Chondrocyte (in vitro differentiated cells): ENCODE results near the gene CRYBG3. TPM values are rescaled to one million over a fixed set of nuclear protein-coding genes. Genes with fewer than 3 reads are reported as not detected.

Experiments used
- DNase-seq: peaks from one replicate; pipeline ENCODE4 v3.0.0; 2021; ENCODE audit warnings: mixed read lengths, low spot score
- H3K27ac Mint-ChIP-seq: one replicate; pipeline ENCODE4 v1.8.0; 2021; ENCODE audit warnings: mild to moderate bottlenecking, moderate library complexity, mixed read lengths; ENCODE audit not compliant: unreplicated experiment
- H3K27me3 Mint-ChIP-seq: 2 replicates; pipeline ENCODE4 v1.8.0; 2021; ENCODE audit warnings: low read depth, mixed read lengths
- H3K36me3 Mint-ChIP-seq: 2 replicates; pipeline ENCODE4 v1.8.0; 2021; ENCODE audit warnings: low read depth, mixed read lengths
- H3K4me1 Mint-ChIP-seq: 2 replicates; pipeline ENCODE4 v1.8.0; 2021; ENCODE audit warnings: low read depth, mild to moderate bottlenecking, mixed read lengths
- H3K4me3 Mint-ChIP-seq: one replicate; pipeline ENCODE4 v1.8.0; 2021; ENCODE audit warnings: mild to moderate bottlenecking, moderate library complexity, mixed read lengths; ENCODE audit not compliant: unreplicated experiment
- H3K9me3 Mint-ChIP-seq: 2 replicates; pipeline ENCODE4 v1.8.0; 2021; ENCODE audit warnings: low read depth, mixed read lengths
- total RNA-seq: library from RNA; stranded (reverse); gene quantifications from 3 replicates; pipeline ENCODE4 v1.2.1, GENCODE V29; 2021
- TF ChIP-seq, protein P1 (sequence below): fragments of 200-600 bp; sonication (generic); IDR thresholded peaks from 2 replicates; pipeline ENCODE4 v1.5.0; 2021; ENCODE audit warnings: antibody characterized with exemption, mild to moderate bottlenecking, moderate library complexity

The CRYBG3 gene
- total RNA-seq, 1 donor from 2014 or later, result 15.5 TPM

DNA sequence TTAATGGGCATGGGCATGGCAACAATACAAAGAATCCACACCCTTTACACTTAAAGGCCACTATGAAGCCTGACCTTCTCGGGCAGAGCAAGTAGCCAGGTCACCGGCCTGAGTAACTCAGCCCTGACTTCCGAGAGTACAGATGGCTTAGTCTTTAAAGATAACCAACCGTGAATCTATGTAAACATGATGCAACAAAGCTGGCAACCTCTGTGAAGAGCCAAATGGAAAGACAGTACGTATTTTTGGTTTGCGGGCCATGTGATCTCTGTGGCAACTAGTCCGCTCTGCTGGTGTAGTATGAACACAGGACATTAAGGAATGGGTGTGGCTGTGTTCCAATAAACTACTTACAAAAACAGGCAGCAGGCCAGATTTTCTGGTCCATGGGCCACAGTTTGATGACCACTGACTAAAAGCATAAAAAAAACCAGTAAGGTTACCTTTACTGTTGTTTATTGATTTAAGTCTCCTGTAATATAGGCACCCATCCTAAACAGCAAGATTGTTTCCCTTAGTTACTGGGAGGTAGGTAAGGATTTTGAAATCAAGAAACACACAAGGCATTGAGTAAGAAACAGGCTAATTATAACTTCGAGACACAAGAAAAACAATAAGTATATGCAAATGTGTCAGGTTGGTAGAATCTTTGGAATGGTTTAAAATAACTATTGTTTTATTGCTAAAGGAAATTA lies 136.0 kb downstream of the CRYBG3 start:
- Mint-ChIP-seq H3K27ac (no peak overlapping the region), H3K27me3 (no peaks in the 10 kb centered on the region), H3K9me3 (no peaks in the 10 kb centered on the region), H3K4me1 (peaks cover 13% of the 10 kb centered on the region), H3K4me3 (no peak overlapping the region), H3K36me3 (peaks cover 21% of the 10 kb centered on the region)
- DNase-seq, result no peak
- TF ChIP-seq, protein P1, sequence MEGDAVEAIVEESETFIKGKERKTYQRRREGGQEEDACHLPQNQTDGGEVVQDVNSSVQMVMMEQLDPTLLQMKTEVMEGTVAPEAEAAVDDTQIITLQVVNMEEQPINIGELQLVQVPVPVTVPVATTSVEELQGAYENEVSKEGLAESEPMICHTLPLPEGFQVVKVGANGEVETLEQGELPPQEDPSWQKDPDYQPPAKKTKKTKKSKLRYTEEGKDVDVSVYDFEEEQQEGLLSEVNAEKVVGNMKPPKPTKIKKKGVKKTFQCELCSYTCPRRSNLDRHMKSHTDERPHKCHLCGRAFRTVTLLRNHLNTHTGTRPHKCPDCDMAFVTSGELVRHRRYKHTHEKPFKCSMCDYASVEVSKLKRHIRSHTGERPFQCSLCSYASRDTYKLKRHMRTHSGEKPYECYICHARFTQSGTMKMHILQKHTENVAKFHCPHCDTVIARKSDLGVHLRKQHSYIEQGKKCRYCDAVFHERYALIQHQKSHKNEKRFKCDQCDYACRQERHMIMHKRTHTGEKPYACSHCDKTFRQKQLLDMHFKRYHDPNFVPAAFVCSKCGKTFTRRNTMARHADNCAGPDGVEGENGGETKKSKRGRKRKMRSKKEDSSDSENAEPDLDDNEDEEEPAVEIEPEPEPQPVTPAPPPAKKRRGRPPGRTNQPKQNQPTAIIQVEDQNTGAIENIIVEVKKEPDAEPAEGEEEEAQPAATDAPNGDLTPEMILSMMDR, result no peak

DNA sequence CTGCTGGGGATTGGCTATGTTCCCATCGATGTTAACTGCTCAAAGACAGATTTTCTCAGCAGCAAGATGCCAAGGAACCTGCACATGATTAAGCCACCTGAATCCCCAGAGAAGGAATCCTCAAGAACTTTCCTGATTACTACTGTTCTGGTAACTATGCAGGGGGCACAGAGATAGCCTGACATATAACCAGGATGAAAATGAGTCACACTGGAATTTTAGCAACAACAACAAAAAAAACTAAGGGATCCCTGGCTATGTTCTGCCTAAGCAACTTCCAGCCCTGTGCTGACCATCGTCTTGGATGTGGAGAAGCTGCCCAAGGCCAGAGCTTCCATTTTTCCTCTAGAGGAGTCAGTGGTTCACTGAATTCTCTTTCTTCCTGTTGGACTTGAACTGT lies 136.6 kb downstream of the CRYBG3 start:
- H3K27ac Mint-ChIP-seq, result no peak overlapping the region
- peaks cover 13% of the 10 kb centered on the region for H3K4me1 Mint-ChIP-seq
- TF ChIP-seq, protein P1, result no peak

DNA sequence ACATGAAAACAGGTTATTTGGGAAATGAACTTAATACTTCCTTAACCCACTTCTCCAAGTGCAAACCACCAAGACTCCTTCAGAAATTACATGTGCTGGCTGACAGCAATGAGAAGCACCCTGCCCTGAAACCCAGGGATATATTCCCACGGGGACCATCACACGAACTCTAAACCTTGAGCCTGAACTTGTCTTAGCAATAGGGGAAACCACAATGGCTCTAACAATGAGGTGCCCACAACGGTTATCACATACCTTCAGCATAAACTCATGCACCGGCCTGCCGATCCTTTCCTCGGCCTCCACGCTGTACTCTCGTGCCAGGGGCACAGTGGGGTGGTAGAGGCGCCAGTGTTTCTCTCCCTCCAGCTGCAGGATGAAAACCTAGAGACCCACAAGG lies 137.0 kb downstream of the CRYBG3 start:
- H3K4me1 Mint-ChIP-seq, result peaks cover 13% of the 10 kb centered on the region
- H3K9me3 Mint-ChIP-seq, result no peaks in the 10 kb centered on the region
- H3K36me3 Mint-ChIP-seq, result peaks cover 16% of the 10 kb centered on the region
- no peak for DNase-seq
- H3K27ac Mint-ChIP-seq, result no peak overlapping the region
- H3K27me3 Mint-ChIP-seq, result no peaks in the 10 kb centered on the region
- TF ChIP-seq, protein P1, result no peak
- H3K4me3 Mint-ChIP-seq, result no peak overlapping the region

More for the DNA sequence above, 136.6 kb downstream of the CRYBG3 start:
- Mint-ChIP-seq H3K9me3 (no peaks in the 10 kb centered on the region), H3K36me3 (peaks cover 16% of the 10 kb centered on the region), H3K27me3 (no peaks in the 10 kb centered on the region), H3K4me3 (no peak overlapping the region)
- no peak for DNase-seq

DNA sequence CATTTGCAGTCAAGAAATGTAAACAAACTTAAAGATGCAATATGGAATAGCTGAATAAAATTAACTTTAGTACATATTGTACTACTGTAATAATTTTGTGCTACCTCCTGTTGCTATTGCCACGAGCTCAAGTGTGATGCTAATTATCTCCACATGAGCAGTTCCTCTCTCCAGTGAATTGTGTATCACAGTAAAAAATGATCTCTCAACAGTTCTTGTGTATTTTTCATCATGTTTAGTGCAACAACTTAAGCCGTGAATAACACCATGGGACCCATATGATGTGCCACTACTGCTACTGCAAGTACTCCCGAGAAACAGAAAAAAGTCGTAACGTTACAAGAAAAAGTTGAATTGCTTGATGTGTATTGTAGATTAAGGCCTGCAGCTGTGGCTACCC lies 138.1 kb downstream of the CRYBG3 start:
- H3K4me1 Mint-ChIP-seq, result peaks cover 13% of the 10 kb centered on the region
- TF ChIP-seq, protein P1, result no peak
- no peak overlapping the region for H3K27ac Mint-ChIP-seq
- H3K27me3 Mint-ChIP-seq, result no peaks in the 10 kb centered on the region
- H3K36me3 Mint-ChIP-seq, result peaks cover 14% of the 10 kb centered on the region
- H3K4me3 Mint-ChIP-seq, result no peak overlapping the region
- H3K9me3 Mint-ChIP-seq, result no peaks in the 10 kb centered on the region
- no peak for DNase-seq

DNA sequence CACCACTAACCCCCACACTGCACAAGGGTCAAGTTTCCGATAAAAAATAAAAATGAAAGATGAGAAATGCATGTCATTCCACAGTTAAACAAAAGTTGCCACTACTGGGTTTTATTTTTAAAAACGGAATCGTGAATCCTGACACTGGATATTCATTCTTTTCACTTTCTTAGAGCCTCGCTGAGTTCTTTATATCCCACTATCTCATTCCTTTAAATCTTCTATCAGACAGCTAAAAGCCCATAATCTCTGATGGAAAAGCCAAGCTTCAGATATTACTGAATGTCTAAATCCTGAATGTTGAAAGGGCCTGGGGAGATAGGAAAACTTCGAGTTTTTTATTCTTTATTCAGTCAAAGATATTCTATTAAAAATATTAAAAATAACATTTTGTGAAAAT lies 138.7 kb downstream of the CRYBG3 start:
- no peak for DNase-seq
- Mint-ChIP-seq H3K36me3 (peaks cover 12% of the 10 kb centered on the region), H3K4me3 (no peak overlapping the region), H3K9me3 (no peaks in the 10 kb centered on the region), H3K27me3 (no peaks in the 10 kb centered on the region), H3K4me1 (peaks cover 13% of the 10 kb centered on the region), H3K27ac (no peak overlapping the region)
- TF ChIP-seq, protein P1, result no peak
